ENCODE results near the gene FGR. TPM values are rescaled to one million over a fixed set of nuclear protein-coding genes. Genes with fewer than 3 reads are reported as not detected.

Gene FGR
- total RNA-seq, 2 donors from 2014 or later, result 17.0 to 21.5 TPM

- Histone ChIP-seq H3K27me3 (replicated peaks; ENCODE audit: insufficient read depth) (no peaks in the 10 kb centered on the region), H3K36me3 (no peaks in the 10 kb centered on the region), H3K4me1 (ENCODE audit: control insufficient read depth in 1 of 2, low read depth in 2 of 2) (peaks cover 73 to 90% of the 10 kb centered on the region in 2 donors), H3K9me3 (no peaks in the 10 kb centered on the region), H3K4me3 (peak overlapping the region; percentile 39), H3K27ac (peak overlapping the region; percentile 94 to 97)
- no peak for TF ChIP-seq CTCF (IDR thresholded peaks at IDR 0.05)
- DNase-seq (ENCODE audit: low spot score) (no peak), ATAC-seq (ENCODE audit: insufficient number of reproducible peaks, low FRiP score, low read depth) (no peak)
Observed at GRCh38 chr1:27572019-27572678, 62.8 kb downstream of the FGR start.

- Histone ChIP-seq H3K9me3 (no peaks in the 10 kb centered on the region), H3K4me3 (peak overlapping the region; percentile 39), H3K27me3 (replicated peaks; ENCODE audit: insufficient read depth) (no peaks in the 10 kb centered on the region), H3K36me3 (no peaks in the 10 kb centered on the region), H3K27ac (peak overlapping the region; percentile 94 to 97), H3K4me1 (ENCODE audit: control insufficient read depth in 1 of 2, low read depth in 2 of 2) (peaks cover 72 to 90% of the 10 kb centered on the region in 2 donors)
- no peak for TF ChIP-seq CTCF (IDR thresholded peaks at IDR 0.05)
- DNase-seq (ENCODE audit: low spot score) (no peak), ATAC-seq (ENCODE audit: insufficient number of reproducible peaks, low FRiP score, low read depth) (no peak)
Observed at GRCh38 chr1:27571439-27572018, 63.5 kb downstream of the FGR start.

DNA sequence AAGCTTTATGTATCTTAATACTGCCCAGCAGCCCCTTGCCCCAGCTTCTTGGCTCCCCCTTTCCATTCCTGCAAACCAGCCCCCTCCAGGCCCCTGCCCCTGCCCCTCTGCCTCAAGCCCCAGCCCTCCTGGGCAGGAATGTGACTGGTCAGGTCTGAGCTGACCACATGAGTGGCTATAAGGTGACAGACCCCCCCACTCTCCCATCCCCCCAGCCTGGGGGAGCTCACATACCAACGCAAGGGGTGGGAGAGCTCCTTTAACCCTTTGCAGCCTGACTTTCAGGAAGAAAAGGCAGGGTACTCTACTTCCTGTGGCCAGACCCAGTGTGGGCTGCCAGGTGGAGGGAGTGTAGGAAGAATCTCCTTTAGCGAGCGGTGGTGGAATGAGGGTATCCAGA is 64.2 kb downstream of the FGR start:
- no peak overlapping the region for H3K4me3 ChIP-seq
- H3K27ac ChIP-seq, result peak overlapping the region; percentile 94 to 97
- H3K36me3 ChIP-seq, result no peaks in the 10 kb centered on the region
- ATAC-seq (ENCODE audit: insufficient number of reproducible peaks, low FRiP score, low read depth) (no peak), DNase-seq (ENCODE audit: low spot score) (no peak)
- H3K27me3 ChIP-seq (replicated peaks; ENCODE audit: insufficient read depth), result no peaks in the 10 kb centered on the region
- H3K4me1 ChIP-seq (ENCODE audit: control insufficient read depth in 1 of 2, low read depth in 2 of 2), result peaks cover 72 to 91% of the 10 kb centered on the region in 2 donors
- no peaks in the 10 kb centered on the region for H3K9me3 ChIP-seq
- no peak for TF ChIP-seq CTCF (IDR thresholded peaks at IDR 0.05)

DNA sequence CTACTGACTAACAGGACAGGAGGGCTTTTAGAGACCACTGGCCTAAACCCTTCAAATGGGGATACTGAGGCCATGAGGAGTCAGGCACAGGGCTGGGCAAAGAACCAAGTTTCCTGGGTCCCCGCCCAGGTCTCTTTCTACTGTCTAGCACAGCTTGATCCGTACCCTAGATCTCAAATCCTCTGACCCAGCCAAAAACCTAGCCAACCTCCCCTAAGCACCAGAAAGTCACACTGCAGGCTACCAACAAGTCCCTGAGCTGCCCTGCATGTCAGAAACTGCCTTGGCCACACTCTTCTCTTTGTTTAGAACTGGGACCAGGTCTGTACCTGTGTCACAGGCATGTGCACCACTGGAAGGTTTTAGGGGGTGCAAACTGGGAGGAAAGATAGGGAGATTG is 64.6 kb downstream of the FGR start:
- no peak for TF ChIP-seq CTCF (IDR thresholded peaks at IDR 0.05)
- no peak for ATAC-seq (ENCODE audit: insufficient number of reproducible peaks, low FRiP score, low read depth)
- no peak overlapping the region for H3K4me3 ChIP-seq
- peaks cover 75 to 96% of the 10 kb centered on the region in 2 donors for H3K4me1 ChIP-seq (ENCODE audit: control insufficient read depth in 1 of 2, low read depth in 2 of 2)
- H3K27me3 ChIP-seq (replicated peaks; ENCODE audit: insufficient read depth), result no peaks in the 10 kb centered on the region
- no peak for DNase-seq (ENCODE audit: low spot score)
- no peaks in the 10 kb centered on the region for H3K36me3 ChIP-seq
- H3K27ac ChIP-seq, result peak overlapping the region; percentile 94 to 97
- H3K9me3 ChIP-seq, result no peaks in the 10 kb centered on the region

DNA sequence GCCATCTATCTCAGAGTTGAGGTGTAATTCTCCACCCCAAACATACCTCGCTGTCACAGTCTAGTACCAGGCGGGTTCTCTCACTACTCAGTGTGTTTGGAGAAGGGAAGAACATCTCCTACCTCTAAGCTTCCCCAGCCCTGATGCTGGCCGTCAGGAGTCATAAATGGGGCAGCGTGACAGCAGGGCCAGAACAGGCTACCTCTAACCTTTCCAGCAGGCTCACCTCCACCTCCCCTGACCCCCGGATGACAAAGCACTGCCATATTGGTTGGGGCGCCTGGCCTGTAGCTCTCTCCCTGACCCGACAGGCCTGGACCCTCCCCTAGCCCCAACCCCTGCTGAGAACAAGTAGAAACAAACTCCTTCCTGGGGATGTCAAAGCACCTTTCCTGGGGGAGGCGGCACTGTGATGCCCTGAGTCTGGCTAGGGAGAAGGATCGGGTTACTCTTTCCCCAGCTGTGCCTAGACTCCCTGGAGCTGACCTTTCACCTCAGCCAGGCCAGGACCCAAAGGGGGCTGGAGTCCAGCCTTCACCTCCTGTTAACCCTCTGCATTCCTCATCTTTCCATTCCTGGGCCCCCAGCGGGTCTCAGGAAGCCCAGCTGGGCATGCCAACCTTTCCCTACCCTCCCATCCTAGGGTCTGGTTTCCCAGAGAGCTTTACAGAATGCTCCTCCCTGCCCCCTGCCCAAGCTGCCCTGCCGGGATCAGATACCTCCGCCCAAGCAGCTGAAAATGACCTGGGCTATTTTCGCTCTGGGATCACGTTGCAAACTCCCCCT is 65.3 kb downstream of the FGR start:
- no peak overlapping the region for H3K4me3 ChIP-seq
- H3K36me3 ChIP-seq, result no peaks in the 10 kb centered on the region
- ATAC-seq (ENCODE audit: insufficient number of reproducible peaks, low FRiP score, low read depth), result no peak
- DNase-seq (ENCODE audit: low spot score), result no peak
- no peaks in the 10 kb centered on the region for H3K9me3 ChIP-seq
- H3K27me3 ChIP-seq (replicated peaks; ENCODE audit: insufficient read depth), result no peaks in the 10 kb centered on the region
- H3K4me1 ChIP-seq (ENCODE audit: control insufficient read depth in 1 of 2, low read depth in 2 of 2), result peaks cover 82 to 97% of the 10 kb centered on the region in 2 donors
- TF ChIP-seq CTCF (IDR thresholded peaks at IDR 0.05), result no peak
- peak overlapping the region; percentile 94 to 97 for H3K27ac ChIP-seq
